ENCODE measurements around the gene SCGN.

SCGN gene

GRCh38 chr6:25670793-25671513 is 18.9 kb downstream of the SCGN start:
- no peak for TF ChIP-seq EZH2phosphoT487 (IDR thresholded peaks at IDR 0.05; ENCODE audit: borderline replicate concordance)
- TF ChIP-seq, protein P1, sequence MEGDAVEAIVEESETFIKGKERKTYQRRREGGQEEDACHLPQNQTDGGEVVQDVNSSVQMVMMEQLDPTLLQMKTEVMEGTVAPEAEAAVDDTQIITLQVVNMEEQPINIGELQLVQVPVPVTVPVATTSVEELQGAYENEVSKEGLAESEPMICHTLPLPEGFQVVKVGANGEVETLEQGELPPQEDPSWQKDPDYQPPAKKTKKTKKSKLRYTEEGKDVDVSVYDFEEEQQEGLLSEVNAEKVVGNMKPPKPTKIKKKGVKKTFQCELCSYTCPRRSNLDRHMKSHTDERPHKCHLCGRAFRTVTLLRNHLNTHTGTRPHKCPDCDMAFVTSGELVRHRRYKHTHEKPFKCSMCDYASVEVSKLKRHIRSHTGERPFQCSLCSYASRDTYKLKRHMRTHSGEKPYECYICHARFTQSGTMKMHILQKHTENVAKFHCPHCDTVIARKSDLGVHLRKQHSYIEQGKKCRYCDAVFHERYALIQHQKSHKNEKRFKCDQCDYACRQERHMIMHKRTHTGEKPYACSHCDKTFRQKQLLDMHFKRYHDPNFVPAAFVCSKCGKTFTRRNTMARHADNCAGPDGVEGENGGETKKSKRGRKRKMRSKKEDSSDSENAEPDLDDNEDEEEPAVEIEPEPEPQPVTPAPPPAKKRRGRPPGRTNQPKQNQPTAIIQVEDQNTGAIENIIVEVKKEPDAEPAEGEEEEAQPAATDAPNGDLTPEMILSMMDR (conservative IDR thresholded peaks at IDR 0.05; ENCODE audit: low read length), result no peak
- no peak overlapping the region for H3K4me2 ChIP-seq (ENCODE audit: low read depth, low read length, poor library complexity, severe bottlenecking)

DNA sequence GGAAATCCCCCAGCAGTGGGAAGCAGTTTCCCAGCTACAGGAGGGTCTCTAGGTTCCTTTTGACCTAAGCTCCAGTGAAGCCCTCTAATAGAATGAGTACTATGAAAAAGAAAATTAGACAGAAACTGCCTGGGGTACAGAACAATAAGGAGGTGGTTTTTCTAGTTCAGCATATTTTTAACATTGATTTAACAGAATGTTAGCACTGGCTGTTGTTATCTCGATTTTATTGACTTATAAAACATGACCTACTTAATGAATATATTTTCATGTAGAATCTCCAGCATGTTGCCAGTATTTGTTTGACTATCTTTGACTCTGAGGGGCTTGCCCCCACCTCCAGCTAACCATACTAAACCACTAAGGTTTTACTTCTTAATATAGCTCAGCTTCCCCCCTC is 19.6 kb downstream of the SCGN start:
- TF ChIP-seq EZH2phosphoT487 (IDR thresholded peaks at IDR 0.05; ENCODE audit: borderline replicate concordance), result no peak
- TF ChIP-seq, protein P1 (conservative IDR thresholded peaks at IDR 0.05; ENCODE audit: low read length), result no peak
- Histone ChIP-seq H3F3A (ENCODE audit: low read depth) (no peaks in the 10 kb centered on the region), H3K27me3 (ENCODE audit: insufficient read depth, low read length, poor library complexity, severe bottlenecking) (no peaks in the 10 kb centered on the region), H3K9me2 (replicated peaks; ENCODE audit: low read depth, low read length) (no peaks in the 10 kb centered on the region), H3K36me3 (ENCODE audit: insufficient read depth, low read length) (no peaks in the 10 kb centered on the region), H3K9me3 (ENCODE audit: insufficient read depth, low read depth, low read length) (no peaks in the 10 kb centered on the region), H3K79me2 (ENCODE audit: insufficient read depth, low read length) (no peaks in the 10 kb centered on the region), H3K4me2 (ENCODE audit: low read depth, low read length, poor library complexity, severe bottlenecking) (no peak overlapping the region), H4K20me1 (ENCODE audit: insufficient read depth, low read length, poor library complexity, severe bottlenecking) (no peaks in the 10 kb centered on the region), H2AFZ (ENCODE audit: low read length) (no peak overlapping the region), H3K9ac (ENCODE audit: low read depth, low read length, poor library complexity, severe bottlenecking) (no peak overlapping the region), H3K4me3 (ENCODE audit: low read length, poor library complexity, severe bottlenecking) (no peak overlapping the region), H3K4me1 (ENCODE audit: insufficient read depth, low read length, poor library complexity, severe bottlenecking) (no peaks in the 10 kb centered on the region)

More at GRCh38 chr6:25670793-25671513, 18.9 kb downstream of the SCGN start:
- Histone ChIP-seq H3F3A (ENCODE audit: low read depth) (no peaks in the 10 kb centered on the region), H3K36me3 (ENCODE audit: insufficient read depth, low read length) (no peaks in the 10 kb centered on the region), H3K9me3 (ENCODE audit: insufficient read depth, low read depth, low read length) (no peaks in the 10 kb centered on the region), H3K4me3 (ENCODE audit: low read length, poor library complexity, severe bottlenecking) (no peak overlapping the region), H4K20me1 (ENCODE audit: insufficient read depth, low read length, poor library complexity, severe bottlenecking) (no peaks in the 10 kb centered on the region), H3K27me3 (ENCODE audit: insufficient read depth, low read length, poor library complexity, severe bottlenecking) (no peaks in the 10 kb centered on the region), H3K79me2 (ENCODE audit: insufficient read depth, low read length) (no peaks in the 10 kb centered on the region), H3K4me1 (ENCODE audit: insufficient read depth, low read length, poor library complexity, severe bottlenecking) (no peaks in the 10 kb centered on the region), H2AFZ (ENCODE audit: low read length) (no peak overlapping the region), H3K9ac (ENCODE audit: low read depth, low read length, poor library complexity, severe bottlenecking) (no peak overlapping the region), H3K9me2 (replicated peaks; ENCODE audit: low read depth, low read length) (no peaks in the 10 kb centered on the region)

GRCh38 chr6:25675167-25675566 is 23.2 kb downstream of the SCGN start:
- Histone ChIP-seq H3K9ac (ENCODE audit: low read depth, low read length, poor library complexity, severe bottlenecking) (no peak overlapping the region), H3K27me3 (ENCODE audit: insufficient read depth, low read length, poor library complexity, severe bottlenecking) (no peaks in the 10 kb centered on the region), H3K4me3 (ENCODE audit: low read length, poor library complexity, severe bottlenecking) (no peak overlapping the region), H3K79me2 (ENCODE audit: insufficient read depth, low read length) (no peaks in the 10 kb centered on the region), H3K4me2 (ENCODE audit: low read depth, low read length, poor library complexity, severe bottlenecking) (no peak overlapping the region), H3K9me2 (replicated peaks; ENCODE audit: low read depth, low read length) (no peaks in the 10 kb centered on the region), H3F3A (ENCODE audit: low read depth) (no peaks in the 10 kb centered on the region), H3K9me3 (ENCODE audit: insufficient read depth, low read depth, low read length) (no peaks in the 10 kb centered on the region), H2AFZ (ENCODE audit: low read length) (no peak overlapping the region), H3K36me3 (ENCODE audit: insufficient read depth, low read length) (no peaks in the 10 kb centered on the region), H4K20me1 (ENCODE audit: insufficient read depth, low read length, poor library complexity, severe bottlenecking) (no peaks in the 10 kb centered on the region), H3K4me1 (ENCODE audit: insufficient read depth, low read length, poor library complexity, severe bottlenecking) (no peaks in the 10 kb centered on the region)
- TF ChIP-seq, protein P1 (conservative IDR thresholded peaks at IDR 0.05; ENCODE audit: low read length), result no peak

All from Loucy (cell line).